Midbrain (tissue), 1 donor: ENCODE data around the gene LRMDA.

Experiments
- DNase-seq: peaks from one replicate; lab custom pipeline; 2025; lab: John Stamatoyannopoulos, UW

LRMDA gene

GRCh38 chr10:75836064-75836463, 404.6 kb downstream of the LRMDA start:
- DNase-seq, result no peak

DNA sequence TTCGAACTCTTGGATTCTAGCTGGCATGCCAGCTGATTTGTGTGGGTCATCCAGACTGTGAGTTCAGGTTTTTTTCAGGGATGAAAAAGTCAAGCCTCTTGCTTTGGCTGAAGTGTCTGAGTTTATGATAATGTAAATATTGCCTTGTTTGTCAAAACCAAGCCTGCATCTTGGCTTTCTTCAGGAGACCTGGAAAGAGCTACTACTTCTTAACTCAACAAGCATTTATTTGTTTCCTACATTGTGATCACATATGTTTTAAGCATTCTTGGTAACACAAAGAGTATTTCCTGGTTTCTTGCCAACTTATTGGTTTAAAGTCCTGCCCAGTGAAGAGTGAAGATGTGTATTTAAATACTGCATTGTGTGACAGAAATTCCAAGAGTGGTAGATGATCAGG, 407.1 kb downstream of the LRMDA start:
- no peak for DNase-seq

- DNase-seq, result no peak
Observed at GRCh38 chr10:75839020-75839419, 407.6 kb downstream of the LRMDA start.

- no peak for DNase-seq
Observed at GRCh38 chr10:75841266-75841665, 409.8 kb downstream of the LRMDA start.

DNA sequence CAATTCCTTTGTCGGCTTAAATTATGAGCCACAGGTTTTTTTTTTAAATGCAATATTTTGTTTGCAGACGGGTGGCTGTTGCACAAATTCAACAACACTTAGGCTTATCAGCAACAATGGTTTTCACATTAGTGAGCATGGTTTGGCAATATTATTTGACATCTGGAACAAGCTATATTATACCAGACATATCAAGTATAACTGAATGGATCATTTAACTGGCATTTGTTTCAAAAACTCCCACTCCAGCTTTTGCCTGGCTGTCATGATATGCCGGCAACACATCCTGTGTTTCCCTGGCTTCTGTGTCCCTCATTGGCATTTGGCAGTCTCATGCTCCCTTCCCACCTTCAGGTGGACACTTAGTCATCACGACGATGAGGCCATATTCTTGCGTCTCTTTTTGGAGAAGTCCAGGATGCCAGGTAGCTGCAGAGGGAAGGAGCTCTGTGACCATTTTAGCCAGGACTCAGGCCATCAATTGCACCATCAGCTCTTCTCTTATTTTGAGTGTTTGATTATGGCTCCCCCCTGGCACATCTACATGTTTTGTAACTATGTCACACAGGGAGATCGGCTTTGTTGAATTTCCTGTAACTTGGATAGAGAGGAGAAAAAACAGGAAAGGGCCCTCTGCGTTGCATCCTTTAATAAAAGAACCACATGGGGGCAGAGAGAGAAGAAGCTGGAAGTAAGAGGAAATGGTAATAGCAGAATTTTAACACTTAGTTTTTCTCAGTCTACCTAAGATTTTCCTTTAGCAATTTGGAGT, 413.9 kb downstream of the LRMDA start:
- DNase-seq, result no peak

- DNase-seq, result no peak
Observed at GRCh38 chr10:75847477-75847876, 416.1 kb downstream of the LRMDA start.

- no peak for DNase-seq
Observed at GRCh38 chr10:75851580-75852345, 420.3 kb downstream of the LRMDA start.

DNA sequence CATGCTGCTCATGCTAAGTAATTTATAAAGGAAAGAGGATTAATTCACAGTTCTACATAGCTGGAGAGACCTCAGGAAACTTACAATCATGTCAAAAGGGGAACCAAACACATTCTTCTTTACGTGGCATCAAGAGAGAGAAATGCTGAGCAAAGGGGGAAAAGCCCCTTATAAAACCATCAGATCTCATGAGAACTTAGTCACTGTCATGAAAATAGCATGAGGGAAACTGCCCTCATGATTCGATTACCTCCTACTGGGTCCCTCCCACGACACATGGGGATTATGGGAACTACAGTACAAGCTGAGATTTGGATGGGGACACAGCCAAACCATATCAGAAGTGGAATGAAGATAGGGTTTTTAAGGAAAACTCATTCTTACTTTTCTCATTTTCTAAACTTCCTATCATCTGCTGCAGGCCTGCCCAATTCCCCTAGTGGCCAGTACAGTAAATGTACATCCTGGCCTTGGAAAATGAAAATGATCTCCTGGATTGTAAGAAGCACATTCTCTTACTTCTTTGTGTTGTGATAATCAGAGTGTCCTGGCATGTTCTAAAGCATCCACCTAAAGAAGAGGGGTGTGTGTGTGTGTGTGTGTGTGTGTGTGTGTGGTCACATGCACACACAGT, 421.5 kb downstream of the LRMDA start:
- no peak for DNase-seq

DNA sequence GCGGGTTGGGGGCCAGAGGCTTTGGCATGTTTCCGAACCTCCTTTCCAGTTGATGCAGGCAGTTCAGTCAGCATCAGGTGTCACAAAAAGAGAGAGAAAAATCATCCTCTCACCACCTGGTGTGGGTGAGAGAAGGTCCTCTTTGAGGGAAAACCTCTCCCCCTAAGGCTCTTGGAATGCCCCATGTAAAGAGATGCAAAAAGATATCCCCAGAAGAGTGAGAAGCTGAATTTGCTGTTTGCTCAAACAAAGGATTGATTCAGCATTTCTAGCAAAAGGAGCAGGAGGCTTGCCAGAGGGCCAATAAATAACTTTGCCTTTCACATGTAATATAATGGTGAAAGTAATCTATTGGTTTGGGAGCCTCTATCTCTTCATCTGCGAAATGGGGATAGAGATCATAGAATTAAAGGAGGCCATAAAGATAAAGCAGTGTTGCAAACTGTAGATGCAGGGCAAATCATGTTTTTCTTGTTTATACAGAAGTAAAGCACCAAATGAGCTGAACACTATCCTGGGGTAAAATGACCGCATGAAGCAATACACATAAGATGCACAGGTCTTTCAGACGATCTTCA, 425.9 kb downstream of the LRMDA start:
- DNase-seq, result no peak

DNA sequence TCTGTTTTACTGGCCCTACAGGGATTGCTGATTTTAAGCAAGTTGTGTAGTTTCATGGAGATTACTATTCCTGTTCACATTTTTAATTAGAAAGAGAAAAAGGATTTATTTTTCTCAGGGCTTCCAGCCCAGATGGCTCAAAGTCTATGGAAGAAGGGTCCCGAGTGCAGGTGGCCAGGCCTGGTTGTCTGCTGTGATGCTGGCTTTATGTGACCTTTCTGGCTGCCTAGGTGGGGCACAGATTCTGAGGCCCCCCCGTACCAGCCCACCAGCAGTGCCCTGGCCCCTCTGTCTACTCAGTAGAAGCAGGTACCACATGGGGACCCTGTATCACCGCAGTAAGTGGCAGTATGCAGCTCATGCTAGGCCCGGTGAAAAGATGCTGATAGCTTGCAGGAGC, 426.5 kb downstream of the LRMDA start:
- DNase-seq, result no peak

GRCh38 chr10:75858339-75858738, 426.9 kb downstream of the LRMDA start:
- DNase-seq, result no peak

GRCh38 chr10:75859141-75859540, 427.7 kb downstream of the LRMDA start:
- DNase-seq, result no peak

- DNase-seq, result no peak
Observed at GRCh38 chr10:75860009-75860408, 428.6 kb downstream of the LRMDA start.

GRCh38 chr10:75861582-75861981, 430.2 kb downstream of the LRMDA start:
- DNase-seq, result no peak

GRCh38 chr10:75862935-75863334, 431.5 kb downstream of the LRMDA start:
- DNase-seq, result no peak

DNA sequence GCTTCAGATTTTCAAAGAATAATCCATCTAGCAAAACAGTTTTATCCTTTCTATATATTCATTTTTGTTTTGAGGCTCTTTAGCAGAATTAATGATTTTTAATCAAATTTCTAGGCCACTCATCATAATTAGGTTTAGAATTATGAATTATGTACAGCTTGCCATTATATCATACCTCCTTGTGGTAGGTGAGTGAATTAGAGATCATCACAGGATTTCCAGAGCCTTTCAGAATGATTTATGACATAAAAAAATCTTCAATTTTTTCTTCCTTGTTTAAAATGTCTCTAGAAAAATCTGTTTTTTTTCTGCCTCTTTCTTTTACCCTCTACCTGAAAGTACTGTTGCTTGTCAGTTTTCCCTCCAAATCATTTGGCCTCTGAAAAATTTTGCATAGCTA, 433.3 kb downstream of the LRMDA start:
- DNase-seq, result no peak

- no peak for DNase-seq
Observed at GRCh38 chr10:75865413-75866299, 434.2 kb downstream of the LRMDA start.

GRCh38 chr10:75866300-75866625, 434.8 kb downstream of the LRMDA start:
- no peak for DNase-seq

- no peak for DNase-seq
Observed at GRCh38 chr10:75866731-75867130, 435.3 kb downstream of the LRMDA start.

GRCh38 chr10:75868574-75868973, 437.1 kb downstream of the LRMDA start:
- DNase-seq, result no peak

- DNase-seq, result no peak
Observed at GRCh38 chr10:75870039-75870645, 438.7 kb downstream of the LRMDA start.
